ENCODE data around the gene CCDC87.
"Not testable (repeated sequence)": the region's sequence is repeated elsewhere in the genome, so short reads cannot be mapped to it uniquely, and the experiment has no call there.

The CCDC87 gene

GRCh38 chr11:66614073-66614472 is 21.2 kb upstream of the CCDC87 start:
- FAIRE-seq = no peak

DNA sequence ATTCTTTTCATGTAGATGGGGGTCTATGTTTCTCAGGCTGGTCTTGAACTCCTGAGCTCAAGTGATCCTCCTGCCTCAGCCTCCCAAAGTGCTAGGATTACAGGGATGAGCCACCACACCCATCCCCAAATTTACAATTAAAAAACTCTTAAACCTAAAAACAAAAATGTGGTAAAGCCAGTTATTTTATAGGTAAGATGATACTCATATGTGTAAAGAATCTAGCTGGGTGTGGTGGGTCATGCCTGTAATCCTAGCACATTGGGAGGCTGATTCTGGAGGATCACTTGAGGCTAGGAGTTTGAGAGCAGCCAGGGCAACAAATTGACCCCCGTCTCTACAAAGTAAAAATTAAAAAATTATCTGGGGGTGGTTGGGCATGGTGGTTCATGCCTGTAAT is 19.6 kb upstream of the CCDC87 start:
- FAIRE-seq = no peak

DNA sequence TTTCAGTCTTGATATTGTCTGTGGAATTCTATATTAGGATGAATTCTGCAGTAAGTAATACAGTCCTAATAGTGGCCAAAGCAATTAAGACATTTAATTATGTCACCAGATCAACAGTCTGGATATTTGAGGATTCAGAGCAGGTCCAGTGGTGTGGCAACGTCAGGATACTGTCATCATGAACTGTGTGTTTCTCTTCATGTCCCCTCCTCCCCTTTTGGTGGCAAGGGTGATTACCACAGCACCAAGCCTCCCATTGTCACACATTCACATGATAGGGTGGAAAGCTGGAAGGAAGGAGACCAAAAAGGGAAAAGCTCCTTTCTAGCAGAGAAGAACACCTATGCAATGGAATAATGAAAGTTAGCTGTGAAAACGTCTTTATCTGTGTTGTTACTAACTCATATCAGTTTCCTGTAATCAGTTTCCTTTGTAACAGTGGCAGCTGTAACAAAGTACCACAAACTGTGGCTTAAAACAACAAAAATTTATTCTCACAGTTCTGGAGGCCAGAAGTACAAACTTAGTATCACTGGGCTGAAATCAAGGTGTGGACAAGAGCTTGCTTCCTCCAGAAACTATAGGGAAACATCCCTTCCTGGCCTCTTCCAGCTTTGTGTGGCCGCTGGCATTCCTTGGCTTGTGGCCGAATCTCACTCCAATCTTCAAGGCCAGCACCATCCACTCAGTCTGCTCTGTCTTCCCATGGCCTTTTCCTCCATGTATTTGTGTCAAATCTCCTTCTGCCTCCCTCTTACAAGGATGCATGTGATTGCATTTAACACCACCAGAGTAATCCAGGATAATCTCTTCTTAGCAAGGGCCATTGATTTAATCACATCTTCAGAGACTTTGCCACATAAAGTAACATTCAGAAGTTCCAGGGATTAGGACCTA is 17.1 kb upstream of the CCDC87 start:
- no peak for FAIRE-seq

DNA sequence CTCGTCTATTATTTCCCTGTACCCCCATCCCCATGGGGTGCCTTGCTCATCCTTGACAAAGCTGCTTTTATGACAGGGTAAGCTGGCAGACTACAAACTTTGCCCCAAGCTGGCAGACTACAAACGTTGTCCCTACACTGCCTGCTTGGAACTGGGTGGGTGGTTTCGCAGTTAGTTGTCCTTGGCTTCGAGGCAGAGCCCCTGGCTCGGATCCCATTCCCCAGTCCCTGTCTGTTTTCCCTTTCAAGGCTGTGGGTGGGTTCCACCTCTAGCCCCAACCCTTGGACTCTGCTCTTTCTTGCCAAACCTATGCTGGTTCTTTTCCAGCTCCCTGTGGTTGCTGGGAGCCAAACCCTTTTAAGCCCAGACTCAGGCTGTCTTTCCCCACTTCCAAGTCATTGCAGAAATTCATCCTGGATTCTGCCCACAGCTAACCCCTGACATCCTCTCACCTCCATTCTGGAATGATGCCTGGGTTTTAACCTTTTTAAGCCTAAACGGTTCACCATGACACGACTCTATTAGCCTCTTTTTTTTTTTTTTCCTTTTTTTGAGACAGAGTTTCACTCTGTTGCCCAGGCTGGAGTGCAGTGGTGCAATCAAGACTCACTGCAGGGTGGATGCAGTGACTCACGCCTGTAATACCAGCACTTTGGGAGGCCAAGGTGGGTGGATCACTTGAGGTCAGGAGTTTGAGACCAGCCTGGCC is 14.4 kb upstream of the CCDC87 start:
- FAIRE-seq = no peak

- FAIRE-seq = not testable (repeated sequence)
These were observed 13.7 kb upstream of the CCDC87 start for GRCh38 chr11:66606608-66607007.

DNA sequence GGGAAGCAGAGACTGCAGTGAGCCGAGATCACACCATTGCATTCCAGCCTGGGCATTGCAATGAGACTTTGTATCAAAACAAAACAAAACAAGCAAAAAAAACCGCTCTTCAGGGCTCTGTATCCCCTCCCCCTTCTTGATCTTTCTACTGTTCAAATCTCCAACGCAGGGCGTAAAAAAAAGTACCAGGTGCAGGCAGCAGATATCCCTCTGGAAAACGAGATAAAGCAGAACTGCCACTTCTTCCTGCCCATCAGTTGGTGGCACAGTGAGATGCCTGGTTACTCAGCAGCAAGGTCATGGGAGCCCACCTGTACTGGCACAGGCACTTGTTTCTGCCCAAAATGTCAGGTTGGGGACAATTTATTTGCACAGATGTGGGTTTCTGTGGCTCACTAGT is 11.3 kb upstream of the CCDC87 start:
- FAIRE-seq = no peak

- FAIRE-seq = no peak
These were observed 10.2 kb upstream of the CCDC87 start for GRCh38 chr11:66603072-66603471.

GRCh38 chr11:66600631-66601233 is 7.9 kb upstream of the CCDC87 start:
- FAIRE-seq = no peak

GRCh38 chr11:66600219-66600618 is 7.4 kb upstream of the CCDC87 start:
- FAIRE-seq = no peak

DNA sequence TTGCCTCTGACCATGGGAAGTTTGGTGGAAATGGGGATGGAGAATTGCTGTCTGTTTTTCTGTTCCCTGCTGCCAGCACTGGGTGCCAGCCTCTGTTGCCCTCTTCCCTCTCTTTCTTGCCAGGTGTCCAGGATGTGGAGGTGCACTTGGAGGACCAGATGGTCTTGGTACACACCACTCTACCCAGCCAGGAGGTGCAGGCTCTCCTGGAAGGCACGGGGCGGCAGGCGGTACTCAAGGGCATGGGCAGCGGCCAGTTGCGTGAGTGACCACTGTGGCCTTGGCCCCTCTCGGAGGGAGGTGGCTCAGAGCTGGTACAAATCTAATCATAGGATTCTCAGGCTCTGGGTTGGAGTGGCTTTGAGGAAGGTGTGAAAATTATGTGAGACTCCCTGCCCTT is 6.1 kb upstream of the CCDC87 start:
- FAIRE-seq = no peak

DNA sequence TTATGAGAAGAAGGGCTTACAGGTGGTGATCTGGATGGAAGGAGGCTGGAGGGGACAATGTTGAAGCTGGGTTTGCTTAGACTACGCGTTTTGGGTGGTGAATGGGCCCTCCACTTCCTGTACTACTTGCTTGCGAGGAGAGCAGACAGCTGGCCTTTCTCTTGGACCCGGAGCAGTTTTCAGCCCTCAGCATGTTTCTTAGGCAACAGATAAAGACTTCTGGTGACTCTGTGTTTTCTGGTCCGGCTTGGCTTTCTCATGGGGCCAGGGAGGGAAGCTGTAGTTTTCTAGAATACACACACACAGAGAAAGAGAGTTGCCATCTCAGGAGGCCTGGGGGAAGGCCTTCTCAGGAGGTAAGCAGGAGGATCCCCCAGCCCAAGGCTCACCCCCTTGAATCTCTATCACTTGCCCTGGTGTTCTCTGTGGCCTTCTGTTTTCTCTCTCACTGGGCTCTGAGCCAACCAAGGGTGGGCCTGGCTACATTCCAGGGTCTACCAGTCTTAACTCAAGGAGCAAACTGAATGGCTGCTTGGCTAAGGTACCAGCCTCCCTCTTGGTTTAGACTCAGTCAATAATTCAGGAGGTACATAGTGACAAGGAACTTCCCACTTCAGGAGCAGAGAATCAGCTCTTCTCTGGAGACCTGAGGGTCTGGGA is 2.5 kb upstream of the CCDC87 start:
- no peak for FAIRE-seq

GRCh38 chr11:66593650-66594049 is 787 bp upstream of the CCDC87 start:
- FAIRE-seq = no peak

- no peak for FAIRE-seq
These were observed 406 bp upstream of the CCDC87 start for GRCh38 chr11:66593303-66593635.

DNA sequence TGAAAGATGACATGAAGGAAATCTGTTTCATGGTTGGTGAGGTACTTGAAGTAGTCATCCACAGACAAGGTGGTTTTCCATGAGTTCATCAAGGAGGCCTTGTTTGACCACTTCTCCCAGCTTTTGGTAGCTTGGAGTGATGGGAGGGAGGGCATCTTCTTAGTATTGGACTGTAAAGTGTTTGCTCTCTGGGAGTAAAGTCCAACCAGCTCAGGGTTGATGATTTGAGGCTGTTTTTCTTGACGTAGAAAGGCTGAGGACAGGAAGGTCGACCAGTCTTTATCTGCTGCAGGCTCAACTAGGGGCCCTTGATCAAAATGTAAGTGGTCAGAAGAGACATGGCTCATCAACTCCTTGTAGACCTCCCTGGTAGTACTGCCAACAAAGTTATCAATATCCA is 1.7 kb downstream of the CCDC87 start:
- FAIRE-seq = no peak

DNA sequence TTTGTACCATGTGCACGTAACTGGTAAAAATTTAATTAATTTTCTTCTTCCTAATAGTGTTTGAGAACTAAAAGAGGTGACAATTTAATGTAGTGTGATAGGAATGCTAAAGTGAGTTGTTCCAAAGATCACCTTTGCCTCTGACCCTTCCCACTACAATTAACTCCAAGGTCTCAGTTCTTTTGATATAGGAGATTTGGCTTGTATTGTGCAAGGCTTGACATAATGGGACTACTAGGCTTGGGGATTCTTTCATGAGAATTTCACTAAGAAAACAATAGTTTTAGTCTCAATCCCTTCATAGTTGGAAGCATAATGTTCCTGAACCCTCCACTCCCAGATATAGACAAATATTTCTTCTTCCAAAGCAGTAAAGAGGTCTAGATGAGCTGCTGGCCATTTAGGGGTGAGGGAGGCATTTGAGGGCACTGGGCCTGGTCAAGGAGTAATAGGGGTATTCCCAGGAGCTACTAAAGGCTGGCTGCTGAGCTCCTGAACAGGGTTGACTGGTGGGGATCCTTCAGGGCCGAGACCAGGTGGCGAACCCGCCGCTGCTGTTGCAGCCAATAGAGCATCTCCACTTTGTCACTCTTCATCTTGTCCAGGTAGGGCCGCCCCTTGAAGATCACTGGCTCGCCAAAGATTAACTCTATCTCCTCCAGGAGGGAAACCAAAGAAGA is 2.7 kb downstream of the CCDC87 start:
- FAIRE-seq = no peak

DNA sequence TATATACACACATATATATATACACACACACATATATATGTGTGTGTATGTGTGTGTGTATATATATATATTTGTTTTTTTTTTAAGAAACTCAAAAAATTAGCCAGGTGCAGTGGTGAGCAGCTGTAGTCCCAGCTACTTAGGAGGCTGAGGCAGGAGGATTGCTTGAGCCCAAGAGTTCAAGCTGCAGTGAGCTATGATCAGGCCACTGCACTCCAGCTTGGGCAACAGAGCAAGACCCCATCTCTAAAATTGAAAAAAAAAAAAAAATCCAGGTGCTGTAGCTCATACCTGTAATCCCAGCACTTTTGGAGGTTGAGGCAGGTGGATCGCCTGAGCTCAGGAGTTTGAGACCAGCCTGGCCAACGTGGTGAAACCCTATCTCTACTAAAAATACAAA is 3.5 kb downstream of the CCDC87 start:
- FAIRE-seq = not testable (repeated sequence)

DNA sequence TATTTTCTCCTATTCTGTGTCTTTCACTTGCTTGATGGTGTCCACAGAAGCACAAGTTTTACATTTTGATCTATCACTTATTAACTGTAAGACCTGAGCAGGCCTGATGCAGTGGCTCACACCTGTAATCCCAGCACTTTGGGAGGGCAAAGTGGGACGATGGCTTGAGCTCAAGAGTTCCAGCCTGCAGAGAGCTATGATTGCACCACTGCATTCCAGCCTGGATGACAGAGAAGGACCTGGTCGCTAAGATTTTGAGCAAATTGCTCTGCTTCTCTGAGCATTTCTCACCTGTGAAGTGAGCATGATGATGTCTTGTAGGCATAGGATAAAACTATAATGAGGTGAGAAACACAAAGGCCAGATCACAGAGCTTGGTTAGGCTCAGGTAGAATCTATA is 6.7 kb downstream of the CCDC87 start:
- no peak for FAIRE-seq

DNA sequence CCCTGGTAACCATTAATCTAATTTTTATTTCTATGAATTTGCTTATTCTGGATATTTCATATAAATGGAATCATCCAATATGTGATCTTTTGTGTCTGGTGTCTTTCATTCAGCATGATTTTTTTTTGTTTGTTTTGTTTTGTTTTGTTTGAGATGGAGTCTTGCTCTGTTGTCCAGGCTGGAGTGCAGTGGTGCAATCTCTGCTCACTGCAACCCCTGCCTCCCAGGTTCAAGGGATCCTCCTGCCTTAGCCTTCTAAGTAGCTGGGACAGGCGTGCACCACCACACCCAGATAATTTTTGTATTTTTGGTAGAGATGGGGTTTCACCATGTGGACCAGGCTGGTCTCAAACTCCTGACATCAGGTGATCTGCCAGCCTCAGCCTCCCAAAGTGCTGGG is 7.4 kb downstream of the CCDC87 start:
- FAIRE-seq = not testable (repeated sequence)

- FAIRE-seq = not testable (repeated sequence)
These were observed 10.2 kb downstream of the CCDC87 start for GRCh38 chr11:66582565-66583147.

- no peak for FAIRE-seq
These were observed 11.6 kb downstream of the CCDC87 start for GRCh38 chr11:66581261-66581660.

- no peak for FAIRE-seq
These were observed 12.1 kb downstream of the CCDC87 start for GRCh38 chr11:66580803-66581202.

- no peak for FAIRE-seq
These were observed 13.8 kb downstream of the CCDC87 start for GRCh38 chr11:66579017-66579606.
